ENCODE data around the gene SPATA33.
A peak's percentile ranks its signal among the peaks of the same experiment; 100 is the strongest.
"Not testable (repeated sequence)": the region's sequence is repeated elsewhere in the genome, so short reads cannot be mapped to it uniquely, and the experiment has no call there.

SPATA33 gene

GRCh38 chr16:89655062-89655643 lies 2.5 kb upstream of the SPATA33 start:
- DNase-seq (ENCODE audit: low read depth): no peak
- TF ChIP-seq, protein P1, sequence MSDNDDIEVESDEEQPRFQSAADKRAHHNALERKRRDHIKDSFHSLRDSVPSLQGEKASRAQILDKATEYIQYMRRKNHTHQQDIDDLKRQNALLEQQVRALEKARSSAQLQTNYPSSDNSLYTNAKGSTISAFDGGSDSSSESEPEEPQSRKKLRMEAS (IDR thresholded peaks at IDR 0.05; ENCODE audit: low read depth, low read length): no peak
- TF ChIP-seq, protein P2, sequence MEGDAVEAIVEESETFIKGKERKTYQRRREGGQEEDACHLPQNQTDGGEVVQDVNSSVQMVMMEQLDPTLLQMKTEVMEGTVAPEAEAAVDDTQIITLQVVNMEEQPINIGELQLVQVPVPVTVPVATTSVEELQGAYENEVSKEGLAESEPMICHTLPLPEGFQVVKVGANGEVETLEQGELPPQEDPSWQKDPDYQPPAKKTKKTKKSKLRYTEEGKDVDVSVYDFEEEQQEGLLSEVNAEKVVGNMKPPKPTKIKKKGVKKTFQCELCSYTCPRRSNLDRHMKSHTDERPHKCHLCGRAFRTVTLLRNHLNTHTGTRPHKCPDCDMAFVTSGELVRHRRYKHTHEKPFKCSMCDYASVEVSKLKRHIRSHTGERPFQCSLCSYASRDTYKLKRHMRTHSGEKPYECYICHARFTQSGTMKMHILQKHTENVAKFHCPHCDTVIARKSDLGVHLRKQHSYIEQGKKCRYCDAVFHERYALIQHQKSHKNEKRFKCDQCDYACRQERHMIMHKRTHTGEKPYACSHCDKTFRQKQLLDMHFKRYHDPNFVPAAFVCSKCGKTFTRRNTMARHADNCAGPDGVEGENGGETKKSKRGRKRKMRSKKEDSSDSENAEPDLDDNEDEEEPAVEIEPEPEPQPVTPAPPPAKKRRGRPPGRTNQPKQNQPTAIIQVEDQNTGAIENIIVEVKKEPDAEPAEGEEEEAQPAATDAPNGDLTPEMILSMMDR (IDR thresholded peaks at IDR 0.05; ENCODE audit: low read depth, low read length): no peak
- no peak overlapping the region for H3K4me3 ChIP-seq (ENCODE audit: low read depth, low read length)

- TF ChIP-seq, protein P2 (IDR thresholded peaks at IDR 0.05; ENCODE audit: low read depth, low read length): no peak
- TF ChIP-seq, protein P1 (IDR thresholded peaks at IDR 0.05; ENCODE audit: low read depth, low read length): no peak
- TF ChIP-seq MYC (IDR thresholded peaks at IDR 0.05; ENCODE audit: low read depth, low read length): no peak
- no peak for TF ChIP-seq POLR2A (IDR thresholded peaks at IDR 0.05; ENCODE audit: extremely low read depth, insufficient read length)
- DNase-seq (ENCODE audit: low read depth): no peak
- H3K4me3 ChIP-seq (ENCODE audit: low read depth, low read length): peak overlapping the region; percentile 77
These were observed 1.1 kb upstream of the SPATA33 start for GRCh38 chr16:89656435-89657121.

DNA sequence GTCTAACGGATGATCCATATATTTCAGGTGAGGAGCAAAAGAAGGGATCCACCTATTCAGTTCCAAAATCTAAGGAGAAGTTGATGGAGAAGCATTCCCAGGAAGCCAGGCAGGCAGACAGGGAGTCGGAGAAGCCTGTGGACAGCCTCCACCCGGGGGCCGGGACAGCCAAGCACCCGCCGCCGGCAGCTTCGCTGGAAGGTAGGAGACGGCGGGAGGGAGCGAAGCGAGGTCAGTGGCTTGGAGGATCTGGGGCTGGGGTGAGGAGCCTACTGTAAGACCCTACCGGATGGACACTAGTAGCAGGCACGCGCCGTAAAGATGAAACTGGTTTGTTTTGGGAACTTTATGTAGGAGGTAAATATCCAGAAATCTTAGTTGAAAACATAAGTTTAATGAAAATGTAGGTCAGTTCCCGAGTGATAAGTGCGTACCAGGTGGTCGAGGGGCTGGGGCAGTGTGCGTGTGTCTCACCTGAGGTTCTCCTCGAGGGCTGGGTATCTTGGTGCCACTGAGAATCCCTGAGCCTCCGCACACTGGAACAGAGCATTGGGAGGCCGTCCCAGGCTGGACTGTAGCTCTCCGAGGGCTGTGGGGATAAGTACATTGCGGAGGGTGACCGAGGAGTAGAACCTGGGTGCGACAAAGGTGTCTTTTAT lies 714 bp downstream of the SPATA33 start:
- peak overlapping the region; percentile 77 for H3K4me3 ChIP-seq (ENCODE audit: low read depth, low read length)
- peak; percentile 55 for DNase-seq (ENCODE audit: low read depth)
- TF ChIP-seq MYC (IDR thresholded peaks at IDR 0.05; ENCODE audit: low read depth, low read length) (no peak), POLR2A (IDR thresholded peaks at IDR 0.05; ENCODE audit: extremely low read depth, insufficient read length) (no peak)
- TF ChIP-seq, protein P2 (IDR thresholded peaks at IDR 0.05; ENCODE audit: low read depth, low read length): no peak
- TF ChIP-seq, protein P1 (IDR thresholded peaks at IDR 0.05; ENCODE audit: low read depth, low read length): no peak

DNA sequence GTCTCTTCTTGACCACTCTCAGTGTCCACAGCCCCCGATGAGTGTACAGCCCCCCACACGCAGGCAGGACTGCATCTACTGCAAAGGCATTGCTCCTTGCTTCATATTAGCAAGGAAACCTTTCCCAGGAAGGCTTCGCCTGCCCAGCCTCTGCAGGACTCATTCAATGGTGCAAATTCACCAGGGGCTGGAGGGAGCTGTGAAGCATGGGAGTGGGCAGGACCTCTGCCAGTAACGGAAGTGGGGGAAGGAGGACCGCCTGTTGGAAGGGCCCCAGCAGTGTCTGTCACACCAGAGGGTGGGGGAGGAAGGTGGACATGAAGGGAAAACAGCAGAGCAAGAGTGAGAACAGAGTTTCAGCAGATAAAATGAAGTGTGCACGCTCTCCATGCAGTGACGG lies 2.5 kb downstream of the SPATA33 start:
- no peak for DNase-seq (ENCODE audit: low read depth)
- H3K4me3 ChIP-seq (ENCODE audit: low read depth, low read length): no peak overlapping the region
- TF ChIP-seq MYC (IDR thresholded peaks at IDR 0.05; ENCODE audit: low read depth, low read length) (no peak), POLR2A (IDR thresholded peaks at IDR 0.05; ENCODE audit: extremely low read depth, insufficient read length) (no peak)
- TF ChIP-seq, protein P2 (IDR thresholded peaks at IDR 0.05; ENCODE audit: low read depth, low read length): no peak
- TF ChIP-seq, protein P1 (IDR thresholded peaks at IDR 0.05; ENCODE audit: low read depth, low read length): no peak

DNA sequence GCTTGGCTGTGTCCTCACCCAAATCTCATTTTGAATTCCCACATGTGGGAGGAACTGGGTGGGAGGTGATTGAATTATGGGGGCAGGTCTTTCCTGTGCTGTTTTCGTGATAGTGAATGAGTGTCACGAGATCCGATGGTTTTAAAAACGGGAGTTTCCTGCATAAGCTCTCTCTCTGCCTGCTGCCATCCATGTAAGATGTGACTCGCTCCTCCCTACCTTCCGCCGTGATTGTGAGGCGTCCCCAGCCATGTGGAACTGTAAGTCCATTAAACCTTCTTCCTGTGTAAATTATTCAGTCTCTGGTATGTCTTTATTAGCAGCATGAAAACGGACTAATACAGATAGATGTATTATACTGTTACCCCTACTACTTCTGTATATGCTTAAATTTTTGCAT lies 3.6 kb downstream of the SPATA33 start:
- TF ChIP-seq, protein P1 (IDR thresholded peaks at IDR 0.05; ENCODE audit: low read depth, low read length): no peak
- TF ChIP-seq MYC (IDR thresholded peaks at IDR 0.05; ENCODE audit: low read depth, low read length) (no peak), POLR2A (IDR thresholded peaks at IDR 0.05; ENCODE audit: extremely low read depth, insufficient read length) (no peak)
- TF ChIP-seq, protein P2 (IDR thresholded peaks at IDR 0.05; ENCODE audit: low read depth, low read length): no peak
- DNase-seq (ENCODE audit: low read depth): no peak
- H3K4me3 ChIP-seq (ENCODE audit: low read depth, low read length): no peak overlapping the region

DNA sequence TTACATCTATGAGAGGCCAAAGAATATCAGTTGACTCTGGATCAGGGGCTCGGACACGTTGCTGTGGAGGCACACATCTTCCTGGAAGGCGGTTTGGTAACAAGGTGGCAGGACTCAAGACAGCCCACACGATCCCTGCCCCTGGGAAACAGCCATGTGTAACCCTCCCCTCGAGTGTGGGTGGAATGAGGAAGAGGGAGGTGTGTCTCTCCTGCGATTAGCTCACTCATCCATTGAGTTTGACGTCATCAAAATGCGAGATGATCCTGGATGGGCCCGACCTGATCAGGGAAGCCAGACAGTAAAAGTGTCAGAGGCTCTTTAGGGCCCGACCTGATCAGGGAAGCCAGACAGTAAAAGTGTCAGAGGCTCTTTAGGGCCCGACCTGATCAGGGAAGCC lies 6.6 kb downstream of the SPATA33 start:
- not testable (repeated sequence) for DNase-seq (ENCODE audit: low read depth); H3K4me3 ChIP-seq (ENCODE audit: low read depth, low read length)

Data from NB4 (cell line).